Effector memory CD4-positive, alpha-beta T cell (primary cell): ENCODE results near the gene HOXC12.

Experiments
- DNase-seq, 3 donors: peaks; one replicate each; pipeline ENCODE4 v3.0.0-alpha.2; 2020
- H3K27ac ChIP-seq: 2 replicates; pipeline ENCODE4 v1.7.0; 2013; ENCODE audit warnings: mild to moderate bottlenecking, low read length, moderate library complexity; ENCODE audit not compliant: insufficient read depth, poor library complexity, severe bottlenecking
- H3K27me3 ChIP-seq: replicated peaks from 2 replicates; pipeline ENCODE4 v1.7.0; 2013; ENCODE audit warnings: mild to moderate bottlenecking, low read length; ENCODE audit not compliant: insufficient read depth, control insufficient read depth, poor library complexity, severe bottlenecking
- H3K36me3 ChIP-seq: 2 replicates; pipeline ENCODE4 v1.7.0; 2013; ENCODE audit warnings: mild to moderate bottlenecking, low read length, moderate library complexity; ENCODE audit not compliant: control insufficient read depth, insufficient read depth
- H3K4me1 ChIP-seq: 2 replicates; pipeline ENCODE4 v1.7.0; 2013; ENCODE audit warnings: low read length, mild to moderate bottlenecking; ENCODE audit not compliant: control insufficient read depth, insufficient read depth, poor library complexity, severe bottlenecking
- H3K4me3 ChIP-seq: 2 replicates; pipeline ENCODE4 v1.7.0; 2013; ENCODE audit warnings: low read length, low read depth, mild to moderate bottlenecking; ENCODE audit not compliant: insufficient read depth, poor library complexity, severe bottlenecking
- H3K9me3 ChIP-seq: 2 replicates; pipeline ENCODE4 v1.7.0; 2013; ENCODE audit warnings: mild to moderate bottlenecking, low read length, moderate library complexity; ENCODE audit not compliant: control insufficient read depth

Gene HOXC12

DNA sequence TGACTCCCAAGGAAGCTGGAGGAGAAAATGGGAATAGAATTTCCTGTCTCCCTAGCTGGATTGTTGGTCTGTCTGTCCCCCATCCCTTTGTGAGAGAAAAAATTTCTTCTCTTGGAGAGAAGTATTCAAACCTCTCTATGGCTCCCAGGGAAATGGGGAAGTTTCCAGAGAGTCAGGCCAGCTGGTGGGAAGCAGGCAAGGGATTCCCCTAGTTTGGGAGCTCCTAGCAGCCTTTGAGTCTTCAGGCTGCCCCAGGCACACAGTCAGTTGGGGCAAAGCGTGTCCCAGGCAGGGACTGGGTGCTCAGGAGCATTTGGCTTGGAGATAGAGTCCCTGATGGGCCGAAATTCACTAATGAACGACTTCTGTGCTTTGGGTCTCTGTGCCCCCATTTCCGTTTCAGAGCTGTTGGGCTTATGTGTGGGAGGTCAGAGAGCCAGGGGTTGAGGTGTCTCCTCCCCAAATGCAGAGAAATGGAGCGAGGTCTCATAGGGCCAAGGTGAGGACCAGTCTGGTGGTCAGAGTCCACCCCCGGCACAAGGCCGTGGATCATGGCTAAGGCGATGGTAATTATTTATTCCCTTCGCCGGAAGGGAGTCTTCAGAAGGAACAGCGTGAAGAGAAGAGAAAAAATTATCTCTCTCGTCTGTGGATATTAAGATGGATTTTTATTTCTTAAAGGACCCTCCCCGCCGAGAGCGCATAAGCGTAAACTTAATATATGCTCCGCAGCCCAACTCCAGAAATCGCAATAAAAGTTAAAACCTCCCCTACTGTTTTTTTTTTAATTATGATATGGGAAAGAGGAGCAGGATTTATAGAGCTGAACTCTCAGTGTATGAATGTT lies 38.7 kb downstream of the HOXC12 start:
- Histone ChIP-seq H3K27me3 (peaks cover 96% of the 10 kb centered on the region), H3K4me1 (peaks cover 39% of the 10 kb centered on the region), H3K36me3 (no peaks in the 10 kb centered on the region), H3K27ac (no peak overlapping the region), H3K9me3 (no peaks in the 10 kb centered on the region), H3K4me3 (no peak overlapping the region)
- DNase-seq, result no peak

- DNase-seq, result no peak
- Histone ChIP-seq H3K36me3 (no peaks in the 10 kb centered on the region), H3K27ac (no peak overlapping the region), H3K27me3 (peaks cover 96% of the 10 kb centered on the region), H3K4me1 (peaks cover 38% of the 10 kb centered on the region), H3K9me3 (no peaks in the 10 kb centered on the region), H3K4me3 (no peak overlapping the region)
These were observed 39.2 kb downstream of the HOXC12 start for GRCh38 chr12:53994009-53994263.

- Histone ChIP-seq H3K4me3 (peak overlapping the region; percentile 65), H3K36me3 (no peaks in the 10 kb centered on the region), H3K9me3 (no peaks in the 10 kb centered on the region), H3K4me1 (peaks cover 33% of the 10 kb centered on the region), H3K27me3 (peaks cover 95% of the 10 kb centered on the region), H3K27ac (no peak overlapping the region)
- DNase-seq, result no peak
These were observed 39.7 kb downstream of the HOXC12 start for GRCh38 chr12:53994264-53995001.

DNA sequence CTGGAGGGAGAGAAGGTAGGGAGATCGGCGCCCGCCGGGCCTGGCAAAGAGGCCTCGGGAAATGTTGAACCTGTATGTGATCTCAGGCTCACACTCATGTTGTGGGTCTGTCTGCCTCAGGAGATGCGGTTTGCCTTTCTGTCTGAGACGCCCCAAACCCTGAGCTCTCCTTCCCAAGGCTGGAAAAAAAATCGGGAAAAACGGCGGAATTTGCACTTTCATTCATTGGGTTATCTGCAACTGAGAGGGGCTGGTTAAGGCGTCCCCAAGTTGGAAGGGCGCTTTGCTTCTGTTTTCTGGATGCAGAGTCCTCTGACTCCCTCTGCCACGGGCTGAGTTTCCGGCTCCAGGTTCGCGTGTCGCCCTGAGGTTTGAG lies 40.3 kb downstream of the HOXC12 start:
- no peak for DNase-seq
- peak overlapping the region; percentile 65 for H3K4me3 ChIP-seq
- no peaks in the 10 kb centered on the region for H3K9me3 ChIP-seq
- no peaks in the 10 kb centered on the region for H3K36me3 ChIP-seq
- H3K27ac ChIP-seq, result no peak overlapping the region
- peaks cover 98% of the 10 kb centered on the region for H3K27me3 ChIP-seq
- peaks cover 36% of the 10 kb centered on the region for H3K4me1 ChIP-seq

GRCh38 chr12:53995378-53996239 lies 40.9 kb downstream of the HOXC12 start:
- H3K4me1 ChIP-seq, result peaks cover 42% of the 10 kb centered on the region
- no peaks in the 10 kb centered on the region for H3K36me3 ChIP-seq
- H3K27ac ChIP-seq, result no peak overlapping the region
- peak overlapping the region; percentile 65 for H3K4me3 ChIP-seq
- DNase-seq, result no peak
- H3K27me3 ChIP-seq, result peaks cover 98% of the 10 kb centered on the region
- H3K9me3 ChIP-seq, result no peaks in the 10 kb centered on the region

GRCh38 chr12:53996240-53997203 lies 41.8 kb downstream of the HOXC12 start:
- Histone ChIP-seq H3K9me3 (no peaks in the 10 kb centered on the region), H3K27ac (no peak overlapping the region), H3K4me1 (peaks cover 44% of the 10 kb centered on the region), H3K36me3 (no peaks in the 10 kb centered on the region), H3K4me3 (peak overlapping the region; percentile 65), H3K27me3 (peaks cover 98% of the 10 kb centered on the region)
- DNase-seq, result no peak

- Histone ChIP-seq H3K4me1 (peaks cover 44% of the 10 kb centered on the region), H3K9me3 (no peaks in the 10 kb centered on the region), H3K36me3 (no peaks in the 10 kb centered on the region), H3K27me3 (peaks cover 98% of the 10 kb centered on the region), H3K27ac (no peak overlapping the region), H3K4me3 (no peak overlapping the region)
- no peak for DNase-seq
These were observed 42.8 kb downstream of the HOXC12 start for GRCh38 chr12:53997204-53998109.

- Histone ChIP-seq H3K9me3 (no peaks in the 10 kb centered on the region), H3K27me3 (peaks cover 98% of the 10 kb centered on the region), H3K27ac (no peak overlapping the region), H3K36me3 (no peaks in the 10 kb centered on the region), H3K4me1 (peaks cover 44% of the 10 kb centered on the region), H3K4me3 (no peak overlapping the region)
- DNase-seq, result no peak
These were observed 43.6 kb downstream of the HOXC12 start for GRCh38 chr12:53998110-53998899.
